Spinal cord (tissue), 10 donors: ENCODE measurements around the gene SLC25A12. TPM values are rescaled to one million over a fixed set of nuclear protein-coding genes. Genes with fewer than 3 reads are reported as not detected.

Source experiments
- DNase-seq, 6 donors: peaks; one replicate each; pipeline versions ENCODE4 v3.0.0 to v3.0.0-alpha.2; 2013 to 2015; ENCODE audit warnings: low spot score in 6 of 6, low read depth in 4 of 6
- H3K27ac ChIP-seq: one replicate; pipeline ENCODE4 v1.5.1; 2013; ENCODE audit warnings: low read depth, low read length, control low read depth
- H3K27me3 ChIP-seq: one replicate; pipeline ENCODE4 v1.6.1; 2013; ENCODE audit warnings: low read length; ENCODE audit not compliant: control insufficient read depth, insufficient read depth
- H3K36me3 ChIP-seq: one replicate; pipeline ENCODE4 v1.6.1; 2013; ENCODE audit warnings: low read length; ENCODE audit not compliant: control insufficient read depth, insufficient read depth
- H3K4me1 ChIP-seq: one replicate; pipeline ENCODE4 v1.6.1; 2013; ENCODE audit warnings: low read length; ENCODE audit not compliant: control insufficient read depth, insufficient read depth
- H3K4me3 ChIP-seq: one replicate; pipeline ENCODE4 v1.5.1; 2013; ENCODE audit warnings: low read depth, low read length, control low read depth
- H3K9me3 ChIP-seq: one replicate; pipeline ENCODE4 v1.6.1; 2013; ENCODE audit warnings: low read length; ENCODE audit not compliant: control insufficient read depth, insufficient read depth
- WGBS: methylation state at CpG from one replicate; pipeline ENCODE4 v1.1.5; 2013; ENCODE audit warnings: missing lambda C conversion rate; ENCODE audit not compliant: insufficient coverage; 5-methylcytosine and 5-hydroxymethylcytosine counted together
- polyA plus RNA-seq, 2 donors: library from polyadenylated mRNA; unstranded; fragments of 120-200 nt; gene quantifications; one replicate each; pipeline ENCODE4 v1.2.1, GENCODE V29; 2013; ENCODE audit not compliant: insufficient read length in 2 of 2
- total RNA-seq, 2 donors: library from RNA; depleted of rRNA in 1 of 2; stranded (reverse); fragments of 120-200 nt in 1 of 2; fragments of >200 nt in 1 of 2; gene quantifications; one replicate each; pipeline versions ENCODE4 v1.2.3 to v1.2.4, GENCODE V29; 2013 to 2014
- donor health status: healthy.

The SLC25A12 gene
- total and polyA plus RNA-seq, 4 donors = 35.9 to 87.9 (median 54.5) TPM

DNA sequence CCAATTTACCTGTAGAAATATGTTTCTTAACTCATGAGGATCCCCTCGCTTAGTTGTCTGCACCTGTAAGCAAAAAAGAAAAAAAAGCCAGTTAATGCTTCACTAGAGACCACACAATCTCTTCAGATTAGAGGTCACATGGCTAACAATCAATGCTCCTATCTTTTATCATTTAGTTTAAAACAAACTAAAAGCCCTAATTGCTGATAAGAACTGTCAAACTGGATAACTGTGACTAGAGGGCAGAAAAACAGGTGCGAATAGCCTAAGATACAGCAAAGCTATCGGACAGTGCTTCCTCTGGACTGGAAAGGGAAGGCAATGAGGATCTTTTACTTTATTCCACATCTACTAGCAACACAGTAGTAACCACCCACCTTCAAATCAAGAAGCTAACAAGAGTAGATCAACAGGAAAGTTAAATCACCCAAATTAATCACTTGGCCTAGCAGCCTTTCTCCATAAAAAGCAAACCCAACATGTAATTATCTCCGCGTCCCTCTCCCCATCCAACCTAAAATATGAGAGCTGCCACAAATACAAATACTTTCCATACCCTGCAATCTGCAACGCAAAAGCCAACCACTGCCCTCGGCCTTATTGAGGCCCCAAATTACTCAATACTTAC, 734 bp downstream of the SLC25A12 start:
- Histone ChIP-seq H3K4me1 (no peaks in the 10 kb centered on the region), H3K9me3 (no peaks in the 10 kb centered on the region), H3K27ac (no peak overlapping the region), H3K27me3 (no peaks in the 10 kb centered on the region), H3K36me3 (peaks cover 4% of the 10 kb centered on the region), H3K4me3 (peak overlapping the region; percentile 84)
- peak in 4 of 6 donors; percentile 1 to 35 (median 10) for DNase-seq
- 30% methylated on average over 6 of the region's 7 CpGs for WGBS

DNA sequence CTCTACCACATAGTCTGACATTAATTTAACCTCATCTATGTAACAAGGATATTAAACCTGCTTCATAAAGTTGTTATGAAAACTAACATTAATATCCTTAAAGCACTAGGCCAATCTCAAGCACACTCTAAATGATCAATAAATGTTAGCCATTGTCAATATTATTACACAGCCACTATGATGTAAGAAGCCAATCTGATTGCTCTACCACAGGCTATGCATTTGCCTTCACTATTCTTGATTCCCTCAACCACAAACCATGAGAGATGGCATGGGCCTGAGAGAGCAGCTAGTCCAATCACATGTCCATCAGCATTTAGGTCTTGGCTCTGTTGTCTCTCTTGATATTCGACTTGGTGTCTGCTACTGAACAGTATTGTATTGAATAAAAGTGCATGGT, 4.2 kb downstream of the SLC25A12 start:
- H3K27me3 ChIP-seq = no peaks in the 10 kb centered on the region
- H3K9me3 ChIP-seq = no peaks in the 10 kb centered on the region
- 80% methylated on average over 1 of the region's 1 CpG for WGBS
- no peak for DNase-seq
- H3K36me3 ChIP-seq = peaks cover 9% of the 10 kb centered on the region
- no peak overlapping the region for H3K4me3 ChIP-seq
- H3K27ac ChIP-seq = no peak overlapping the region
- no peaks in the 10 kb centered on the region for H3K4me1 ChIP-seq

DNA sequence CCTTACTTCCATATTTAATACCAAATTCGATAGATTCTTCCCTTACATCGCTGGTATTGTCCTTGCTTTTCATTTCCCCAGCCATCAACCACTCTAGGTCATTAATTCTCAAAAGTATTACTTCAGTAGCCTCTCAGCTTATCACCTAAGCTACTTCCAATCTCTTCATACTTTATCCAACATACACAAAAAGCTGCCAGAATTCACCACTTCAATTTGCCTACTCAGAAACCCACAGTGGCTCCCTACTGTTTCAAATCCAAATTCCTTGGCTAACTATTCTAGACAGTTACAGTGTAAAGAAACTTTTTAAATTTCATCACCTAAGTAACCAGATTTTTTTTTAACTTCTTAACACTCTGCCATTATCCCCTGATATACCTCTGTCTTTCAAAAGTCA, 4.7 kb downstream of the SLC25A12 start:
- Histone ChIP-seq H3K9me3 (no peaks in the 10 kb centered on the region), H3K36me3 (peaks cover 12% of the 10 kb centered on the region), H3K27ac (no peak overlapping the region), H3K27me3 (no peaks in the 10 kb centered on the region), H3K4me3 (no peak overlapping the region), H3K4me1 (no peaks in the 10 kb centered on the region)
- WGBS = 91% methylated on average over 2 of the region's 2 CpGs
- DNase-seq = no peak

DNA sequence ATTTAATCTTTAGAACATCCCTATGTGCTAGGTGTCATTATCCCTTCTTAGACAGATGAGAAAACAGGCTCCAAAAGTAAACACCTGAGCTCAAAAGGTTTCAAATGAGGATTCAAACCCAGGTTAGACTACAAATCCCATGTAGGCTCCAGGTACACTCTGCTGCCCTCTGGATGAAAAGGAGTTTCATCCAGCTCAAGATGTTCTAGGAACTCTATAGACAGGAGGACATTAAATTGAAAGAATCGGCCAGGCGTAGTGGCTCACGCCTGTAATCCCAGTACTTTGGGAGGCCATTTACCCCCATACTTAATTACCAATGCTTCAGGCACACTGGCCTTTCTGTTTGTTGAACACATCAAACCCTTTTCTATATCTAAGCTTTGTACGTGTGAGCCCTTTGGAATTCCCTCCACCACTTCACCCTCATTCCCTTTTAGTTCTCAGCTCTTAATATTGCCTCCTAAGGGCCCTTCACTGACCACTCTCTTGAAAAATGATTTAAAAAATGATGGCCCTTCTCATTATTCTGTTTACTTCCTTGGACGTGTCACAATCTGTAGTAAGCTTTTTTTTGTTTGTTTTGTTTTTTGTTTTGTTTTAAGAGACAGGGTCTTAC, 10.7 kb downstream of the SLC25A12 start:
- Histone ChIP-seq H3K27ac (no peak overlapping the region), H3K36me3 (peaks cover 9% of the 10 kb centered on the region), H3K4me3 (no peak overlapping the region), H3K27me3 (no peaks in the 10 kb centered on the region), H3K9me3 (no peaks in the 10 kb centered on the region), H3K4me1 (no peaks in the 10 kb centered on the region)
- DNase-seq = no peak
- WGBS = 90% methylated on average over 3 of the region's 5 CpGs

DNA sequence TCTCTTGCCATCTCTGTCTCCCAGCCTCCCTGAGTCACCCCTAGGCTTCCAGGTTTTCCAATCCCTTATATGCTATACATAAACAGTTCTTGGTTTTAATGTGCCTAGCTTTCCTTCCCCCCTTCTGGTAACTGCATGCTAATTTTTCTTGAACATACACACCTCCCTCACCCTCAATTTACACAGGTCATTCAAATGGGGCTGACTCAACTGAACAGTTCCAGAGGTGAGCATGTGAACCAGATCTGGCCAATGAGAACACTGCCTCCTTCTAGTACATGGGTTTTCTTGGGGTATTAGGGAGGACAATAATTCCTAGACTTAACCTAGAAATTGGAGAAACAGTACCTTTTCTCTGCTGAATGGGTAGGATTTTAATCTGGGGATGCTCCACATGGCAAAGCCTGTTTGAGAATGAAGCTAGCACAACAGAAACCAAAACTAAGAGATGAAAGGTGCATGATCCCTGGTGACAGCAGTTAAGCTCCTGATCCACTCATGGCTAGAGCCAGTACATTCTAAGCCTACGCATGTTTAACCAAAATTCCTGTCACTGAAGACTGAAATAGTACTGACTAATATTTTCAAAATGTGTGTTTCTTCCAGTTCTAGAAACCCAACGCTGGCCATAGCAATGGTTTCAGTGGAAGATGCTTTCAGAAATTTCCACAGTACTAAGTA, 11.8 kb downstream of the SLC25A12 start:
- H3K27ac ChIP-seq = no peak overlapping the region

DNA sequence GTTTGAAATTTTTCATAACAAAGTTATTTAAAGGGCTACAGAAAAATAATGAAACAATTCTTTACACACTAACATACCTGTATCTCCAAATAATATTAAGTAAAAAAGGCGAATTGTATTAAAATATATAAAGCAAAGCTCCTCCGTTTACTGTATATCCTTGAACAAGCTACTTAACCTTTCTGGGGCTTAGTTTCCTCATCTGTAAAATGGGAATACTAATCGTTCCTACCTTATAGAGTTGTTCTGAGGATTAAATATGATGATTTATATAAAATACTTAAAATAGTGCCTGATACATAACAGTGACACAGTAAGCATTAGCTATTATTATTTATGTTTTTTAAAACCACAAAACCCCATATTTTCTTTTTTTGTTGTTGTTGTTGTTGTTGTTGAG, 13.3 kb downstream of the SLC25A12 start:
- Histone ChIP-seq H3K9me3 (no peaks in the 10 kb centered on the region), H3K27ac (no peak overlapping the region), H3K27me3 (no peaks in the 10 kb centered on the region), H3K4me3 (no peak overlapping the region), H3K4me1 (no peaks in the 10 kb centered on the region), H3K36me3 (peaks cover 5% of the 10 kb centered on the region)
- no CpG with 5 or more reads among the region's 3 CpGs for WGBS
- DNase-seq = no peak

More for the DNA sequence above, 11.8 kb downstream of the SLC25A12 start:
- WGBS = no CpG with 5 or more reads among the region's 2 CpGs
- Histone ChIP-seq H3K4me1 (no peaks in the 10 kb centered on the region), H3K36me3 (peaks cover 5% of the 10 kb centered on the region), H3K27me3 (no peaks in the 10 kb centered on the region), H3K4me3 (no peak overlapping the region), H3K9me3 (no peaks in the 10 kb centered on the region)
- DNase-seq = no peak

DNA sequence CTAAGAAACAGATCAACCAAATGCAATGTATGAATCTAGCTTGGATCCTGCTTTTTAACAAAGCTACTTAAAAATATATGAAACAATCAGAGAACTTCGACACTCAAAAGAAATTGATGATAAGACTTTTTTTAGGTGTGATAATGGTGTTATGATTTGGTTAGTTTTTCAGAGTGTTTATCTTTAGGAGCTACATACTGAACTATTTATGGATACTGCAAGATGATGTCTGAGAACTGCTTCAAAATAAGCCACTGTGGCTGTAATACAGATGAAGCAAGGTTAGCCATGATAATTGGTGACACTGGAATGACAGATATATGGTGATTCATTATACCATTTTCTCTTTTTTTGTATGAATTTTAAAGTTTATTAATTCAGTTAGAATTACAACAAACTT, 14.2 kb downstream of the SLC25A12 start:
- no peak for DNase-seq
- Histone ChIP-seq H3K9me3 (no peaks in the 10 kb centered on the region), H3K4me1 (no peaks in the 10 kb centered on the region), H3K27ac (no peak overlapping the region), H3K27me3 (no peaks in the 10 kb centered on the region), H3K36me3 (peaks cover 3% of the 10 kb centered on the region), H3K4me3 (no peak overlapping the region)
- WGBS = no CpG with 5 or more reads among the region's 1 CpG

DNA sequence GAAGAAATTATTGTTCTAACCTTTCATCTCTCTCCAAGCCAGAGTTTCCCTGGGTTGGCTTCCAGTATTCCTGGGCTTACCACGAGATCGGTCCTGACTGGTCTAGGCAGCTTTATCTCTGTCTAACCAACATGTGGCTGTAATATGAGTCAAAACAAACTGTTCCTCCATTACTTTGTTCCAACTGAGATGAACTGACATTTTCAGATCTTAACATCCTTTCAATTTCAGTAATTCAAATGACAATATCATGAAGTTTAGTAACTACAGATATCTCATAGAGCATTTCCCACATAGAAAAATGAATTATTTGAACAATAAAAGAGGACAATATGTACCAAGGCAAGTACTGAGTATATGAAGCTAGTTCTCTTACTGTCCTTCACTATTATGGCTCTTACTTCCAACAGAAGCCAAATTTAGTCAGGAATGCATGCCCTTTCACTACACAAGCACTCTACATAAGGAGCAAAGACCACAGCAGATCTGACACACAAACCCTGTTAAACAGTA, 15.5 kb downstream of the SLC25A12 start:
- WGBS = 61% methylated on average over 2 of the region's 2 CpGs
- Histone ChIP-seq H3K9me3 (no peaks in the 10 kb centered on the region), H3K27ac (no peak overlapping the region), H3K4me3 (no peak overlapping the region), H3K27me3 (no peaks in the 10 kb centered on the region), H3K36me3 (no peaks in the 10 kb centered on the region), H3K4me1 (no peaks in the 10 kb centered on the region)
- DNase-seq = peak in 1 of 6 donors; percentile 11

DNA sequence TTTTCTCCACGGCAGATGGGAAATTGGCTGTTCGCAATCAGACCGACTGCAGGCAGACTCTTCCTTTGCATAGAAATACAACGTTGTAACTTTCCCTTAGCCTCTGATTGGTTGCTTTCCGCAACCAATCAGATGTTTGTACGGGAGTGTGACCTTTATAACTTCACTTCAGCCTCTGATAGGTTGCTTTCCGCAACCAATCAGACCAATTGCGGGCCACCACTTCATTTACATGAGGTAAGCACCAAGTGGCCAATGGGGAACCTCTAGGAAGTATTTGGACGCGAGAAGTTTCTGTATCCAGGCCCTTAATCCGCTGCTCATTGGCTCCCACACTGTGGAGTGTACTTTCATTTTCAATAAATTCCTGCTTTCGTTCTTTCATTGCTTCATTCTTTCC, 19.1 kb downstream of the SLC25A12 start:
- peaks cover 6% of the 10 kb centered on the region for H3K36me3 ChIP-seq
- H3K9me3 ChIP-seq = no peaks in the 10 kb centered on the region
- no peaks in the 10 kb centered on the region for H3K27me3 ChIP-seq
- 90% methylated on average over 12 of the region's 12 CpGs for WGBS
- no peaks in the 10 kb centered on the region for H3K4me1 ChIP-seq
- no peak for DNase-seq
- H3K27ac ChIP-seq = no peak overlapping the region
- no peak overlapping the region for H3K4me3 ChIP-seq
